Prostate gland (tissue), 2 donors: Measurements from ENCODE around the gene CDKL4. TPM values are rescaled to one million over a fixed set of nuclear protein-coding genes. Genes with fewer than 3 reads are reported as not detected.
"Not testable (repeated sequence)": the region's sequence is repeated elsewhere in the genome, so short reads cannot be mapped to it uniquely, and the experiment has no call there.

Source experiments
- DNase-seq: peaks from one replicate; pipeline ENCODE4 v3.0.0-alpha.2; 2019; ENCODE audit warnings: low spot score
- H3K27ac ChIP-seq, 2 donors: fragments of 200-600 bp; sonication (generic); 2 replicates each; pipeline ENCODE4 v1.5.1; 2017 to 2019
- H3K27me3 ChIP-seq: fragments of 200-600 bp; sonication (generic); replicated peaks from 2 replicates; pipeline ENCODE4 v1.5.1; 2019; ENCODE audit not compliant: insufficient read depth
- H3K36me3 ChIP-seq, 2 donors: fragments of 200-600 bp; sonication (generic); 1 replicate in 1 of 2; 2 replicates in 1 of 2; pipeline versions ENCODE4 v1.5.1 to v1.8.1; 2017 to 2019
- H3K4me1 ChIP-seq: fragments of 200-600 bp; sonication (generic); replicated peaks from 2 replicates; pipeline ENCODE4 v1.5.1; 2019
- H3K4me3 ChIP-seq, 2 donors: fragments of 200-600 bp; sonication (generic); 2 replicates each; pipeline ENCODE4 v1.5.1; 2017 to 2019
- H3K9me3 ChIP-seq: fragments of 200-600 bp; sonication (generic); 2 replicates; pipeline ENCODE4 v1.5.1; 2017
- CTCF ChIP-seq, 4 experiments: fragments of 200-600 bp in 2 of 4; fragments of 450-650 bp in 2 of 4; sonication (generic) in 2 of 4; IDR thresholded peaks; 1 replicate in 3 of 4; 2 replicates in 1 of 4; pipeline ENCODE4 v1.5.1; 2016 to 2019; ENCODE audit warnings: antibody characterized with exemption in 4 of 4, mild to moderate bottlenecking in 2 of 4, moderate library complexity in 2 of 4
- POLR2A ChIP-seq: fragments of 450-650 bp; IDR thresholded peaks from one replicate; pipeline ENCODE4 v1.6.1; 2016; ENCODE audit warnings: antibody characterized with exemption, mild to moderate bottlenecking
- POLR2AphosphoS5 ChIP-seq: sonication (generic); formaldehyde crosslinking; IDR thresholded peaks from one replicate; pipeline ENCODE4 v1.6.1; 2017; ENCODE audit warnings: antibody characterized with exemption
- WGBS: methylation state at CpG from one replicate; pipeline ENCODE4 v1.1.5; 2018; 5-methylcytosine and 5-hydroxymethylcytosine counted together
- intact Hi-C: fragments of 100-400 bp; cut with DNase I; formaldehyde crosslinking; loops from one replicate; pipeline ENCODE4 v1.14.2; 2022
- total RNA-seq, 2 donors: library from RNA; depleted of rRNA; stranded (reverse); fragments of >200 nt; gene quantifications; one replicate each; pipeline ENCODE4 v1.1.0, GENCODE V29; 2016

The CDKL4 gene
- total RNA-seq, 2 donors from 2014 or later: not detected

GRCh38 chr2:39203382-39203781, 40.4 kb downstream of the CDKL4 start:
- H3K27me3 ChIP-seq: no peaks in the 10 kb centered on the region
- TF ChIP-seq CTCF (IDR thresholded peaks at IDR 0.05) (no peak), POLR2A (no peak), POLR2AphosphoS5 (no peak)
- H3K27ac ChIP-seq: no peak overlapping the region
- H3K9me3 ChIP-seq: no peaks in the 10 kb centered on the region
- intact Hi-C loops: no loop called here
- no peak overlapping the region for H3K4me3 ChIP-seq
- H3K36me3 ChIP-seq: no peaks in the 10 kb centered on the region
- DNase-seq: no peak
- WGBS: 88% methylated on average over 6 of the region's 6 CpGs
- H3K4me1 ChIP-seq: no peaks in the 10 kb centered on the region

GRCh38 chr2:39202639-39203369, 41.0 kb downstream of the CDKL4 start:
- no peaks in the 10 kb centered on the region for H3K9me3 ChIP-seq

GRCh38 chr2:39197003-39197402, 46.8 kb downstream of the CDKL4 start:
- H3K27ac ChIP-seq, H3K36me3 ChIP-seq, H3K4me3 ChIP-seq, H3K4me1 ChIP-seq, intact Hi-C loops, H3K27me3 ChIP-seq, H3K9me3 ChIP-seq, DNase-seq: not testable (repeated sequence)
- WGBS: 98% methylated on average over 2 of the region's 2 CpGs

More at GRCh38 chr2:39202639-39203369, 41.0 kb downstream of the CDKL4 start:
- Histone ChIP-seq H3K27me3 (no peaks in the 10 kb centered on the region), H3K4me1 (no peaks in the 10 kb centered on the region), H3K4me3 (no peak overlapping the region), H3K27ac (no peak overlapping the region), H3K36me3 (no peaks in the 10 kb centered on the region)
- WGBS: 91% methylated on average over 1 of the region's 1 CpG
- no peak for DNase-seq
- intact Hi-C loops: no loop called here
- TF ChIP-seq POLR2AphosphoS5 (no peak), CTCF (IDR thresholded peaks at IDR 0.05) (no peak), POLR2A (no peak)

- no peak for TF ChIP-seq CTCF (IDR thresholded peaks at IDR 0.05)
- TF ChIP-seq POLR2A: no peak
- TF ChIP-seq POLR2AphosphoS5: no peak
- H3K9me3 ChIP-seq: no peaks in the 10 kb centered on the region
Measured at GRCh38 chr2:39194686-39195085, 49.1 kb downstream of the CDKL4 start.

GRCh38 chr2:39188960-39189494, 54.7 kb downstream of the CDKL4 start:
- Histone ChIP-seq H3K4me1 (no peaks in the 10 kb centered on the region), H3K27ac (no peak overlapping the region), H3K36me3 (no peaks in the 10 kb centered on the region), H3K9me3 (no peaks in the 10 kb centered on the region), H3K27me3 (no peaks in the 10 kb centered on the region), H3K4me3 (no peak overlapping the region)
- TF ChIP-seq CTCF (IDR thresholded peaks at IDR 0.05) (no peak), POLR2A (no peak), POLR2AphosphoS5 (no peak)
- intact Hi-C loops: no loop called here
- DNase-seq: no peak
- 70% methylated on average over 4 of the region's 4 CpGs for WGBS

More at GRCh38 chr2:39194686-39195085, 49.1 kb downstream of the CDKL4 start:
- Histone ChIP-seq H3K27me3 (no peaks in the 10 kb centered on the region), H3K4me1 (no peaks in the 10 kb centered on the region), H3K27ac (no peak overlapping the region), H3K4me3 (no peak overlapping the region), H3K36me3 (no peaks in the 10 kb centered on the region)
- intact Hi-C loops: no loop called here
- DNase-seq: no peak
- 98% methylated on average over 3 of the region's 3 CpGs for WGBS
